Parathyroid adenoma (tissue), 2 donors: Measurements from ENCODE around the gene AP1S3.

Source experiments
- H2AFZ ChIP-seq: fragments of 300-600 bp; sonication (generic); one replicate; pipeline ENCODE4 v1.7.0; 2017; ENCODE audit warnings: antibody characterized with exemption, mild to moderate bottlenecking
- H3K27ac ChIP-seq: fragments of 300-600 bp; sonication (generic); one replicate; pipeline ENCODE4 v1.7.0; 2017
- H3K27me3 ChIP-seq: fragments of 300-600 bp; sonication (generic); one replicate; pipeline ENCODE4 v1.7.0; 2017; ENCODE audit warnings: low read length; ENCODE audit not compliant: control insufficient read depth, insufficient read depth
- H3K36me3 ChIP-seq: fragments of 300-600 bp; sonication (generic); one replicate; pipeline ENCODE4 v1.7.0; 2017; ENCODE audit warnings: low read length; ENCODE audit not compliant: control insufficient read depth, insufficient read depth
- H3K4me1 ChIP-seq: fragments of 300-600 bp; sonication (generic); one replicate; pipeline ENCODE4 v1.7.0; 2017; ENCODE audit warnings: control low read depth
- H3K4me2 ChIP-seq: fragments of 300-600 bp; sonication (generic); one replicate; pipeline ENCODE4 v1.7.0; 2017; ENCODE audit warnings: low read length
- H3K4me3 ChIP-seq: fragments of 300-600 bp; sonication (generic); one replicate; pipeline ENCODE4 v1.7.0; 2017; ENCODE audit warnings: low read depth, low read length
- H3K79me2 ChIP-seq: fragments of 300-600 bp; sonication (generic); one replicate; pipeline ENCODE4 v1.7.0; 2017; ENCODE audit warnings: control low read depth
- H3K9ac ChIP-seq: fragments of 300-600 bp; sonication (generic); one replicate; pipeline ENCODE4 v1.7.0; 2017; ENCODE audit warnings: mild to moderate bottlenecking
- H3K9me3 ChIP-seq: fragments of 300-600 bp; sonication (generic); one replicate; pipeline ENCODE4 v1.7.0; 2017; ENCODE audit warnings: low read length; ENCODE audit not compliant: control insufficient read depth
- CTCF ChIP-seq: fragments of 300-600 bp; sonication (generic); IDR thresholded peaks from one replicate; pipeline ENCODE4 v1.7.0; 2017; ENCODE audit warnings: antibody characterized with exemption, mild to moderate bottlenecking
- donor health status: primary hyperparathyroidism.

The AP1S3 gene

DNA sequence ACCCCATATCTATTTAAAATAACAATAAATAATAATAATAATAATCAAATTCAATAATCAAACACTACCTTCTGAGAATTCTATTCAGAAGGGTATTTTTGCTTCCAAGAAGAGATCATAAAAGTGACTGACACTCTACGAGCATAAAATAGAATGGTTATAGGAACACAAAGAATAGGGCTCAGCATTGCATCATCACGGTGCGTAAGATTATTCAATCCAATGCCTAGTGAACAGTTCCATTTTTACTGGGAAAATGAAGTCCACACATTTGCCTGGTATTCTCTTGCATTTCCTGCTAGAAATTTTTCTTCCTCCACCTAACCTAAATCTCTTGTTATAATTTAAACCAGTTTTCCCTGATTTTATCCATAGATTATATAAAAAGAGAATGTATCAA, 55.8 kb downstream of the AP1S3 start:
- Histone ChIP-seq H3K79me2 (no peaks in the 10 kb centered on the region), H3K4me3 (no peak overlapping the region), H2AFZ (no peak overlapping the region), H3K9ac (no peak overlapping the region), H3K4me1 (no peaks in the 10 kb centered on the region), H3K4me2 (no peak overlapping the region), H3K9me3 (no peaks in the 10 kb centered on the region), H3K36me3 (no peaks in the 10 kb centered on the region), H3K27ac (no peak overlapping the region), H3K27me3 (no peaks in the 10 kb centered on the region)
- TF ChIP-seq CTCF, result no peak

DNA sequence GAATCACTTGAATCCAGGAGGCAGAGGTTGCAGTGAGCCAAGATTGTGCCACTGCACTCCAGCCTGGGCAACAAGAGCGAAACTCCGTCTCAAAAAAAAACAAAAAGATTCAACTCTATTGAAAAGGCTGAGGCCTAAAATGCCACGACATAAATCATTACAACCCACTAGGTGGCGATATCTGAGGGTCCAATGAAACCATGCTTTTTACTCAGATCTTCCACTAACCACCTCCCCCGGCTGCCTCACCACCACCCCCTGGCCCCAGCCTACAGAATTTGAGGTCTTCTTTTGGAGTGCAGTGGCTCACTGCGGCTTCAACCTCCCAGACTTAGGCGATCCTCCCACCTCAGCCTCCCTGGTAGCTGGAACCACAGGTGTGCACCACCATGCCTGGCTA, 57.5 kb downstream of the AP1S3 start:
- no peak for TF ChIP-seq CTCF
- Histone ChIP-seq H3K27me3 (no peaks in the 10 kb centered on the region), H2AFZ (no peak overlapping the region), H3K4me3 (no peak overlapping the region), H3K4me2 (no peak overlapping the region), H3K27ac (no peak overlapping the region), H3K4me1 (no peaks in the 10 kb centered on the region), H3K9ac (no peak overlapping the region), H3K36me3 (no peaks in the 10 kb centered on the region), H3K9me3 (no peaks in the 10 kb centered on the region), H3K79me2 (no peaks in the 10 kb centered on the region)

DNA sequence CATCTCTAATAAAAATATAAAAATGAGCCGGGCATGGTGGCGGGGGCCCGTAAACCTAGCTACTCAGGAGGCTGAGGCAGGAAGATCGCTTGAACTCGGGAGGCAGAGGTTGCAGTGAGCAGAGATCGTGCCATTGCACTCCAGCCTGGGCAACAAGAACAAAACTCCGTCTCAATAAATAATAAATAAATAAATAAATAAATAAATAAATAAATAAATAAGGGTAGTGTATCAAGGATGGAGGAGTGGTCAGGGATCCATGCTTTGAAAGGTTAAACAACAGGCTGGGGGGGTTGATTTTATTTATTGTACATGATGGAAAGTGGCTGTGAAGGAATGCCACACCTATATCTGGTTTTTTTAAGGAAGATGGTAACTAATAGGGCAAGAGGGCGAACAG, 63.2 kb downstream of the AP1S3 start:
- H2AFZ ChIP-seq, result no peak overlapping the region
- H3K79me2 ChIP-seq, result no peaks in the 10 kb centered on the region
- H3K4me1 ChIP-seq, result no peaks in the 10 kb centered on the region
- no peaks in the 10 kb centered on the region for H3K9me3 ChIP-seq
- TF ChIP-seq CTCF, result no peak
- H3K4me2 ChIP-seq, result no peak overlapping the region
- H3K27ac ChIP-seq, result no peak overlapping the region
- H3K4me3 ChIP-seq, result no peak overlapping the region
- no peak overlapping the region for H3K9ac ChIP-seq
- H3K27me3 ChIP-seq, result no peaks in the 10 kb centered on the region
- no peaks in the 10 kb centered on the region for H3K36me3 ChIP-seq

- H3K27me3 ChIP-seq, result no peaks in the 10 kb centered on the region
- H3K4me3 ChIP-seq, result no peak overlapping the region
- no peaks in the 10 kb centered on the region for H3K4me1 ChIP-seq
Measured at GRCh38 chr2:223772363-223772762, 65.0 kb downstream of the AP1S3 start.

More at GRCh38 chr2:223772363-223772762, 65.0 kb downstream of the AP1S3 start:
- H3K9me3 ChIP-seq, result no peaks in the 10 kb centered on the region
- H3K27ac ChIP-seq, result no peak overlapping the region
- no peak overlapping the region for H3K4me2 ChIP-seq
- H2AFZ ChIP-seq, result no peak overlapping the region
- no peaks in the 10 kb centered on the region for H3K36me3 ChIP-seq
- H3K9ac ChIP-seq, result no peak overlapping the region
- no peak for TF ChIP-seq CTCF
- H3K79me2 ChIP-seq, result no peaks in the 10 kb centered on the region
